HEK293 (cell line): ENCODE measurements around the gene DRD4.

Experiments
- CTCF ChIA-PET: fragments of 350-600 bp; formaldehyde crosslinking; extraction: SDS; loops from one replicate; lab custom pipeline; 2021; ENCODE audit warnings: antibody characterized with exemption; lab: Yijun Ruan, JAX
- POLR2A ChIA-PET: fragments of 300-600 bp; formaldehyde crosslinking; extraction: SDS; loops from one replicate; lab custom pipeline; 2020; ENCODE audit warnings: antibody characterized with exemption, inconsistent platforms; lab: Yijun Ruan, JAX
- H3K27ac ChIP-seq: fragments of 200-500 bp; sonication (Bioruptor generic); 2 replicates; pipeline ENCODE4 v1.5.1; 2014; ENCODE audit warnings: low read depth, low read length, control low read depth, inconsistent platforms; ENCODE audit errors: extremely low read depth
- H3K36me3 ChIP-seq, 2 experiments: fragments of 200-500 bp in 1 of 2; sonication (Bioruptor generic) in 1 of 2; 1 replicate in 1 of 2; 2 replicates in 1 of 2; pipeline ENCODE4 v1.5.1; 2014 to 2017; ENCODE audit warnings: inconsistent platforms in 2 of 2, low read length in 2 of 2; ENCODE audit not compliant: control insufficient read depth in 2 of 2, insufficient read depth in 1 of 2
- H3K4me1 ChIP-seq: fragments of 200-500 bp; sonication (Bioruptor generic); 2 replicates; pipeline ENCODE4 v1.5.1; 2014; ENCODE audit warnings: mild to moderate bottlenecking, low read length, inconsistent platforms; ENCODE audit not compliant: control insufficient read depth, insufficient read depth
- H3K4me3 ChIP-seq: 2 replicates; pipeline ENCODE4 v1.5.1; 2011; ENCODE audit warnings: low read depth, mild to moderate bottlenecking, control low read depth, low read length, moderate library complexity
- H3K9me3 ChIP-seq: fragments of 200-500 bp; sonication (Bioruptor generic); 2 replicates; pipeline ENCODE4 v1.5.1; 2014; ENCODE audit warnings: low read depth, low read length, inconsistent platforms; ENCODE audit not compliant: control insufficient read depth, insufficient read depth
- AEBP2 ChIP-seq: fragments of 450-650 bp; formaldehyde crosslinking; IDR thresholded peaks from 2 replicates; pipeline ENCODE4 v1.5.1; 2016; ENCODE audit warnings: missing biosample characterization, missing genetic modification characterization, borderline replicate concordance
- EGR2 ChIP-seq: fragments of 450-650 bp; formaldehyde crosslinking; IDR thresholded peaks from 2 replicates; pipeline ENCODE4 v1.5.1; 2016; ENCODE audit warnings: low read depth, missing biosample characterization, missing genetic modification characterization
- REPIN1 ChIP-seq: fragments of 450-650 bp; formaldehyde crosslinking; IDR thresholded peaks from 2 replicates; pipeline ENCODE4 v1.5.1; 2017; ENCODE audit warnings: missing biosample characterization, missing genetic modification characterization, low read depth
- SALL2 ChIP-seq: fragments of 450-650 bp; formaldehyde crosslinking; IDR thresholded peaks from 2 replicates; pipeline ENCODE4 v1.5.0; 2017; ENCODE audit warnings: missing biosample characterization, mild to moderate bottlenecking, missing genetic modification characterization, borderline replicate concordance
- SCRT2 ChIP-seq: fragments of 450-650 bp; formaldehyde crosslinking; IDR thresholded peaks from 2 replicates; pipeline ENCODE4 v1.5.1; 2016; ENCODE audit warnings: missing biosample characterization, missing genetic modification characterization
- TCF7L2 ChIP-seq: IDR thresholded peaks from 2 replicates; pipeline ENCODE4 v1.6.1; 2011; ENCODE audit warnings: low read depth, mild to moderate bottlenecking, inconsistent platforms, low read length, moderate library complexity, borderline replicate concordance
- YY1 ChIP-seq: fragments of 450-650 bp; formaldehyde crosslinking; IDR thresholded peaks from 2 replicates; pipeline ENCODE4 v1.5.1; 2018; ENCODE audit warnings: missing biosample characterization, missing genetic modification characterization
- ZBTB26 ChIP-seq: fragments of 450-650 bp; formaldehyde crosslinking; optimal IDR thresholded peaks from 2 replicates; pipeline ENCODE3; 2016; ENCODE audit warnings: missing biosample characterization, mild to moderate bottlenecking, missing genetic modification characterization
- ZBTB8A ChIP-seq: fragments of 450-650 bp; formaldehyde crosslinking; IDR thresholded peaks from 2 replicates; pipeline ENCODE4 v1.5.1; 2016; ENCODE audit warnings: missing biosample characterization, missing genetic modification characterization
- ZFHX2 ChIP-seq: fragments of 450-650 bp; formaldehyde crosslinking; conservative IDR thresholded peaks from 2 replicates; pipeline ENCODE4 v1.5.1; 2016; ENCODE audit warnings: missing biosample characterization, missing genetic modification characterization
- ZNF121 ChIP-seq: fragments of 450-650 bp; formaldehyde crosslinking; IDR thresholded peaks from 2 replicates; pipeline ENCODE4 v1.5.1; 2016; ENCODE audit warnings: missing biosample characterization, missing genetic modification characterization
- ZNF302 ChIP-seq: fragments of 450-650 bp; formaldehyde crosslinking; IDR thresholded peaks from 2 replicates; pipeline ENCODE4 v1.5.1; 2016; ENCODE audit warnings: missing biosample characterization, missing genetic modification characterization, low read depth
- ZNF324 ChIP-seq: fragments of 450-650 bp; formaldehyde crosslinking; IDR thresholded peaks from 2 replicates; pipeline ENCODE4 v1.5.1; 2016; ENCODE audit warnings: missing biosample characterization, missing genetic modification characterization
- ZNF366 ChIP-seq: fragments of 450-650 bp; formaldehyde crosslinking; conservative IDR thresholded peaks from 2 replicates; pipeline ENCODE4 v1.5.1; 2016; ENCODE audit warnings: missing biosample characterization, missing genetic modification characterization
- ZNF433 ChIP-seq: fragments of 450-650 bp; formaldehyde crosslinking; IDR thresholded peaks from 2 replicates; pipeline ENCODE4 v1.5.1; 2016; ENCODE audit warnings: missing biosample characterization, missing genetic modification characterization, low read depth
- ZNF514 ChIP-seq: fragments of 450-650 bp; formaldehyde crosslinking; IDR thresholded peaks from 2 replicates; pipeline ENCODE4 v1.5.1; 2016; ENCODE audit warnings: missing biosample characterization, missing genetic modification characterization
- ZNF571 ChIP-seq: fragments of 450-650 bp; formaldehyde crosslinking; IDR thresholded peaks from 2 replicates; pipeline ENCODE4 v1.5.0; 2017; ENCODE audit warnings: missing biosample characterization, missing genetic modification characterization
- ZNF645 ChIP-seq: fragments of 450-650 bp; formaldehyde crosslinking; IDR thresholded peaks from 2 replicates; pipeline ENCODE4; 2016; ENCODE audit warnings: missing biosample characterization, missing genetic modification characterization
- ZSCAN23 ChIP-seq: fragments of 450-650 bp; formaldehyde crosslinking; IDR thresholded peaks from 2 replicates; pipeline ENCODE4 v1.5.1; 2016; ENCODE audit warnings: missing biosample characterization, missing genetic modification characterization
- TF ChIP-seq, protein P1 (sequence below): fragments of 450-650 bp; formaldehyde crosslinking; IDR thresholded peaks from 2 replicates; pipeline ENCODE4 v1.5.1; 2016; ENCODE audit warnings: missing biosample characterization, missing genetic modification characterization, borderline replicate concordance
- TF ChIP-seq, protein P2 (sequence below): fragments of 450-650 bp; formaldehyde crosslinking; IDR thresholded peaks from 2 replicates; pipeline ENCODE4 v1.5.1; 2016; ENCODE audit warnings: missing biosample characterization, missing genetic modification characterization
- TF ChIP-seq, protein P3 (sequence below): fragments of 450-650 bp; formaldehyde crosslinking; IDR thresholded peaks from 2 replicates; pipeline ENCODE4 v1.5.1; 2016; ENCODE audit warnings: missing biosample characterization, missing genetic modification characterization
- TF ChIP-seq, protein P4 (sequence below): fragments of 450-650 bp; formaldehyde crosslinking; IDR thresholded peaks from 2 replicates; pipeline ENCODE4 v1.5.1; 2016; ENCODE audit warnings: missing biosample characterization, missing genetic modification characterization

Gene DRD4

GRCh38 chr11:620935-621814 is 15.9 kb upstream of the DRD4 start:
- H3K27ac ChIP-seq = no peak overlapping the region
- no peak for TF ChIP-seq ZNF433 (tag by site-specific recombination)
- TF ChIP-seq EGR2 (tag by site-specific recombination) = peak; percentile 45
- TF ChIP-seq ZFHX2 (tag by site-specific recombination) = peak; percentile 52
- TF ChIP-seq, protein P1, sequence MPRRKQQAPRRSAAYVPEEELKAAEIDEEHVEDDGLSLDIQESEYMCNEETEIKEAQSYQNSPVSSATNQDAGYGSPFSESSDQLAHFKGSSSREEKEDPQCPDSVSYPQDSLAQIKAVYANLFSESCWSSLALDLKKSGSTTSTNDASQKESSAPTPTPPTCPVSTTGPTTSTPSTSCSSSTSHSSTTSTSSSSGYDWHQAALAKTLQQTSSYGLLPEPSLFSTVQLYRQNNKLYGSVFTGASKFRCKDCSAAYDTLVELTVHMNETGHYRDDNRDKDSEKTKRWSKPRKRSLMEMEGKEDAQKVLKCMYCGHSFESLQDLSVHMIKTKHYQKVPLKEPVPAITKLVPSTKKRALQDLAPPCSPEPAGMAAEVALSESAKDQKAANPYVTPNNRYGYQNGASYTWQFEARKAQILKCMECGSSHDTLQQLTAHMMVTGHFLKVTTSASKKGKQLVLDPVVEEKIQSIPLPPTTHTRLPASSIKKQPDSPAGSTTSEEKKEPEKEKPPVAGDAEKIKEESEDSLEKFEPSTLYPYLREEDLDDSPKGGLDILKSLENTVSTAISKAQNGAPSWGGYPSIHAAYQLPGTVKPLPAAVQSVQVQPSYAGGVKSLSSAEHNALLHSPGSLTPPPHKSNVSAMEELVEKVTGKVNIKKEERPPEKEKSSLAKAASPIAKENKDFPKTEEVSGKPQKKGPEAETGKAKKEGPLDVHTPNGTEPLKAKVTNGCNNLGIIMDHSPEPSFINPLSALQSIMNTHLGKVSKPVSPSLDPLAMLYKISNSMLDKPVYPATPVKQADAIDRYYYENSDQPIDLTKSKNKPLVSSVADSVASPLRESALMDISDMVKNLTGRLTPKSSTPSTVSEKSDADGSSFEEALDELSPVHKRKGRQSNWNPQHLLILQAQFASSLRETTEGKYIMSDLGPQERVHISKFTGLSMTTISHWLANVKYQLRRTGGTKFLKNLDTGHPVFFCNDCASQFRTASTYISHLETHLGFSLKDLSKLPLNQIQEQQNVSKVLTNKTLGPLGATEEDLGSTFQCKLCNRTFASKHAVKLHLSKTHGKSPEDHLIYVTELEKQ (tag by site-specific recombination) = no peak
- TF ChIP-seq ZNF571 (tag by site-specific recombination) = no peak
- TF ChIP-seq, protein P2, sequence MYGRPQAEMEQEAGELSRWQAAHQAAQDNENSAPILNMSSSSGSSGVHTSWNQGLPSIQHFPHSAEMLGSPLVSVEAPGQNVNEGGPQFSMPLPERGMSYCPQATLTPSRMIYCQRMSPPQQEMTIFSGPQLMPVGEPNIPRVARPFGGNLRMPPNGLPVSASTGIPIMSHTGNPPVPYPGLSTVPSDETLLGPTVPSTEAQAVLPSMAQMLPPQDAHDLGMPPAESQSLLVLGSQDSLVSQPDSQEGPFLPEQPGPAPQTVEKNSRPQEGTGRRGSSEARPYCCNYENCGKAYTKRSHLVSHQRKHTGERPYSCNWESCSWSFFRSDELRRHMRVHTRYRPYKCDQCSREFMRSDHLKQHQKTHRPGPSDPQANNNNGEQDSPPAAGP (tag by site-specific recombination) = no peak
- TF ChIP-seq, all 188 proteins: peak for 2
- ChIA-PET POLR2A (no interaction called here), CTCF (no interaction called here)
- no peak overlapping the region for H3K4me3 ChIP-seq
- no peaks in the 10 kb centered on the region for H3K9me3 ChIP-seq
- no peaks in the 10 kb centered on the region for H3K4me1 ChIP-seq
- H3K36me3 ChIP-seq = peaks cover 0 to 13% of the 10 kb centered on the region in 2 experiments; a peak in 1 of 3 replicates

DNA sequence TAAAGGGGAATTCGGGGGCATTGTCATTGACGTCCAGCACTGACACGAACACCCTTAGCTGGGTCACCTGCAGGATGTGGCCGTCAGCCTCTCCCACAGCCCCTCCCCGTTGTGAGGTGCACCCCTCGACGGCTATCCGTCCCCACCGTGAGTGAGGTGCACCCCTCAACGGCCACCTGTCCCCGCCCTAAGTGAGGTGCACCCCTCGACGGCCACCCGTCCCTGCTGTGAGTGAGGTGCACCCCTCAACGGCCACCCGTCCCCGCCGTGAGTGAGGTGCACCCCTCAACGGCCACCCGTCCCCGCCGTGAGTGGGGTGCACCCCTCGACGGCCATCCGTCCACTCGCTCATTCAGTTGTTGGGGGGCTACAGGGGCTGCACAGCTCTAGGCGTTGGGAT is 15.2 kb upstream of the DRD4 start:
- POLR2A ChIA-PET = no interaction called here
- CTCF ChIA-PET = interaction anchor here (0.6 kb wide), 1 partner anchor 112 kb away, joined by 3 read pairs; no protein-coding TSS in a partner anchor
- Histone ChIP-seq H3K4me3 (no peak overlapping the region), H3K9me3 (no peaks in the 10 kb centered on the region), H3K4me1 (no peaks in the 10 kb centered on the region), H3K27ac (no peak overlapping the region), H3K36me3 (peaks cover 0 to 13% of the 10 kb centered on the region in 2 experiments; a peak in 1 of 3 replicates)
- TF ChIP-seq AEBP2 (tag by site-specific recombination) = no peak
- no peak for TF ChIP-seq ZNF324
- no peak for TF ChIP-seq ZNF514 (tag by site-specific recombination)
- TF ChIP-seq ZBTB26 = no peak
- no peak for TF ChIP-seq ZBTB8A
- TF ChIP-seq, protein P3, sequence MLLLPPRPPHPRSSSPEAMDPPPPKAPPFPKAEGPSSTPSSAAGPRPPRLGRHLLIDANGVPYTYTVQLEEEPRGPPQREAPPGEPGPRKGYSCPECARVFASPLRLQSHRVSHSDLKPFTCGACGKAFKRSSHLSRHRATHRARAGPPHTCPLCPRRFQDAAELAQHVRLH (tag by site-specific recombination) = no peak
- TF ChIP-seq SCRT2 (tag by site-specific recombination) = no peak
- TF ChIP-seq, protein P4, sequence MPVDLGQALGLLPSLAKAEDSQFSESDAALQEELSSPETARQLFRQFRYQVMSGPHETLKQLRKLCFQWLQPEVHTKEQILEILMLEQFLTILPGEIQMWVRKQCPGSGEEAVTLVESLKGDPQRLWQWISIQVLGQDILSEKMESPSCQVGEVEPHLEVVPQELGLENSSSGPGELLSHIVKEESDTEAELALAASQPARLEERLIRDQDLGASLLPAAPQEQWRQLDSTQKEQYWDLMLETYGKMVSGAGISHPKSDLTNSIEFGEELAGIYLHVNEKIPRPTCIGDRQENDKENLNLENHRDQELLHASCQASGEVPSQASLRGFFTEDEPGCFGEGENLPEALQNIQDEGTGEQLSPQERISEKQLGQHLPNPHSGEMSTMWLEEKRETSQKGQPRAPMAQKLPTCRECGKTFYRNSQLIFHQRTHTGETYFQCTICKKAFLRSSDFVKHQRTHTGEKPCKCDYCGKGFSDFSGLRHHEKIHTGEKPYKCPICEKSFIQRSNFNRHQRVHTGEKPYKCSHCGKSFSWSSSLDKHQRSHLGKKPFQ = no peak
- TF ChIP-seq ZNF121 (tag by site-specific recombination) = no peak
- TF ChIP-seq ZNF645 (tag by site-specific recombination) = no peak
- TF ChIP-seq TCF7L2 = no peak
- no peak for TF ChIP-seq ZNF302 (tag by site-specific recombination)
- no peak for TF ChIP-seq SALL2
- no peak for TF ChIP-seq REPIN1 (tag by site-specific recombination)
- no peak for TF ChIP-seq YY1 (tag by site-specific recombination)
- no peak for TF ChIP-seq ZNF366 (tag by site-specific recombination)
- TF ChIP-seq ZSCAN23 (tag by site-specific recombination) = no peak
